Tongue (tissue), 2 donors: Measurements from ENCODE around the gene MTMR12. TPM values are rescaled to one million over a fixed set of nuclear protein-coding genes. Genes with fewer than 3 reads are reported as not detected.

Experiments used
- DNase-seq: peaks from one replicate; pipeline ENCODE4 v3.0.0-alpha.2; 2015
- total RNA-seq: library from RNA; depleted of rRNA; stranded (reverse); fragments of >200 nt; gene quantifications from one replicate; pipeline ENCODE4 v1.2.3, GENCODE V29; 2014

Gene MTMR12, protein sequence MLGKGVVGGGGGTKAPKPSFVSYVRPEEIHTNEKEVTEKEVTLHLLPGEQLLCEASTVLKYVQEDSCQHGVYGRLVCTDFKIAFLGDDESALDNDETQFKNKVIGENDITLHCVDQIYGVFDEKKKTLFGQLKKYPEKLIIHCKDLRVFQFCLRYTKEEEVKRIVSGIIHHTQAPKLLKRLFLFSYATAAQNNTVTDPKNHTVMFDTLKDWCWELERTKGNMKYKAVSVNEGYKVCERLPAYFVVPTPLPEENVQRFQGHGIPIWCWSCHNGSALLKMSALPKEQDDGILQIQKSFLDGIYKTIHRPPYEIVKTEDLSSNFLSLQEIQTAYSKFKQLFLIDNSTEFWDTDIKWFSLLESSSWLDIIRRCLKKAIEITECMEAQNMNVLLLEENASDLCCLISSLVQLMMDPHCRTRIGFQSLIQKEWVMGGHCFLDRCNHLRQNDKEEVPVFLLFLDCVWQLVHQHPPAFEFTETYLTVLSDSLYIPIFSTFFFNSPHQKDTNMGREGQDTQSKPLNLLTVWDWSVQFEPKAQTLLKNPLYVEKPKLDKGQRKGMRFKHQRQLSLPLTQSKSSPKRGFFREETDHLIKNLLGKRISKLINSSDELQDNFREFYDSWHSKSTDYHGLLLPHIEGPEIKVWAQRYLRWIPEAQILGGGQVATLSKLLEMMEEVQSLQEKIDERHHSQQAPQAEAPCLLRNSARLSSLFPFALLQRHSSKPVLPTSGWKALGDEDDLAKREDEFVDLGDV
- total RNA-seq: 26.0 TPM

- peak; percentile 100 for DNase-seq
Observed at GRCh38 chr5:32312595-32313332, at the start of gene MTMR12. TSS of gene MTMR12 (minus strand) at chr5:32312939. CDS start at chr5:32312838, 101 bp downstream.

DNA sequence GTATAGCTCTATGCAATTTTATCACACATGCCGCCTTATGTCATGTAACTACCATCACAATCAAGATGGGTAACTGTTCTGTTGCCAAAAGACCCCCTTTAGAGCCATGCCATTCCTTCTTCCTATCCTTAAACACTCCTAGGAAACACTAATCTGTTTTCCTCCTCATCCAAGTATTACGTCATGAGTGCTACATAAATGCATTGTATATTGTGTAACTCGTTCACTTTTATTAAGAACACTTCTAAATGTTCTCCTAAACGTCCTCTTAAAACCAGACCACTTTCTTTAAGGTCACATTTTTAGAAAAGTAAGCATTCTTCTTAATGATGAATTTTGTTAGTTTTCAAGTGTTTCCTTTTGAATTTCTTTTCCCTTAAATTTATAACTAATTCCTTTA, 49.8 kb upstream of the MTMR12 start:
- no peak for DNase-seq

- no peak for DNase-seq
Observed at GRCh38 chr5:32360906-32361305, 48.2 kb upstream of the MTMR12 start.

GRCh38 chr5:32358611-32359010, 45.9 kb upstream of the MTMR12 start:
- DNase-seq: no peak

GRCh38 chr5:32357658-32358057, 44.9 kb upstream of the MTMR12 start:
- DNase-seq: no peak

GRCh38 chr5:32355686-32356085, 42.9 kb upstream of the MTMR12 start:
- no peak for DNase-seq

DNA sequence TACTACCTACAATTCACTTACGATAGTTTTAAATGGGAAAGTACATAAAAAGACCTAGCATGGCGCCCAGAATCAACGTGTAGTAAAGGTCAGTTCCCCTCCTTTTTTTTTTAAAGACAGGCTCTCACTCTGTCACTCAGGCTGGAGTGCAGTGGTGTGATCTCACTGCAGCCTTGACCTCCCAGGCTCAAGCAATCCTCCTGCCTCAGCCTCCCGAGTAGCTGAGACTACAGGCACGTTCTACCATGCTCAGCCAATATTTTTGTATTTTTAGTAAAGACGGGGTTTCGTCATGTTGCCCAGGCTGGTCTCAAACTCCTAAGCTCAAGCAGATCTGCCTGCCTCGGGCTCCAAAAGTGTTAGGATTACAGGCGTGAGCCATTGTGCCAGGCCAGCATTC, 40.7 kb upstream of the MTMR12 start:
- DNase-seq: no peak

DNA sequence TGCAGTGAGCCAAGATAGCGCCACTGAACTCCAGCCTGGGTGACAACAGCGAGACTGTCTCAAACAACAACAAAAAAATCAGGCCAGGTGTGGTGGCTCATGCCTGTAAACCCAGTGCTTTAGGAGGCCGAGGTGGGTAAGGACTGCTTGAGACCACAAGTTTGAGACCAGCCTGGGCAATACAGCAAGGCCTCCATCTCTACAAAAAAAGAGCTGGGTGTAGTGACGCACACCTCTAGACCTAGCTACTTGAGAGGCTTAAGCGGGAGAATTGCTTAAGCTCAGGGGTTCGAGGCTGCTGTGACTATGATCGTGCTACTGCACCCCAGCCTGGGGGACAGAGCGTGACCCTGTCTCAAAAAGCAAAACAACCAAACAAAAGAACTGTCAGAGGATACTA, 39.9 kb upstream of the MTMR12 start:
- DNase-seq: no peak

GRCh38 chr5:32346869-32347268, 34.1 kb upstream of the MTMR12 start:
- no peak for DNase-seq

DNA sequence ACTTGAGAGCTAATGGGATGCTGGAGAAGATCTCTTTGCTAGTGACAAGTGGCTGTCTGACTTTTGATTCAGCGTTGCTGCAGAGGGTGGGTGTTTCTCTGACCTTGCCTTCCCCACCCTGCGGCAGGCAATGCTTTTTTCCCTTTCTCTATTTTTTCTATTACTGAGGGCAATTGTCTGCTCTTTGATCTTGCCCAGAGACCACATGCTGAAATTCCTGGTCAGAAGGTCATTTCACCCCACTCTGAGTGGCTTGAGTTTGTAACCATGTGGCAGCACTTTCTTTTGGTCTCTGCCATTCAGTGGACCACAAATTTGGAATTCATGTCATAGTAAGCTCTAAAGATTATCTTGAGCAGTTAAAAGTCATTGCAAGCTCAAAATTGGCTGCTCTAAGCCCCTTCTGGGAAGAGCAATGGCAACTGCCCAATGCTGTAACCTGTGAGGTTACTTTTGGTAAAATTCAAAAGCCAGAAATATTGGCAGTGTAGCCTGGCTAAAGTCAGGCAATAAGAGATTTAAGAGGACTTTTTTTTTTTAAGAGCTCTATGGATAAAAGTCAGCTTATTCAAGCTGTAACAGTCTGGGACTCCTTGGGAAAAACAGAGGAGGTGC, 30.4 kb upstream of the MTMR12 start:
- DNase-seq: no peak

GRCh38 chr5:32342656-32343055, 29.9 kb upstream of the MTMR12 start:
- peak; percentile 18 for DNase-seq

GRCh38 chr5:32339878-32340277, 27.1 kb upstream of the MTMR12 start:
- no peak for DNase-seq

DNA sequence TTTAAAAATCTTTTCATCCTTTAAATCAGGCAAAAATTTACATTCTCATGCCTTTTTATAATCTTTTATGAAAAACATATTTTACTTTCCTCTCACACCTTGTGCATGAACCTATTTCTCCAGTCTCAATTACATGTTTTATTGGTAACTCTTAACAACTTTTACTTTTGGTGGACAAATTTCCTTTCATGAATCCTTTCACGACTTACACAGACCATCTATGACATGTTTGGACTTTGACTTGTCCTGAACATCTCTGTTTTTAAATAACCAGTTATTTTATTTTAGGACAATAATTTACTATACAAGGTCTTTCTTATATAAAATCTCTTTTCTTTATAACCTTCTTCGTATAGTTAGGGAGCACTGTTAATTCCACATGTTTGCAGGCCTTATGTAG, 26.5 kb upstream of the MTMR12 start:
- DNase-seq: no peak

- no peak for DNase-seq
Observed at GRCh38 chr5:32332966-32333365, 20.2 kb upstream of the MTMR12 start.

- no peak for DNase-seq
Observed at GRCh38 chr5:32332361-32332760, 19.6 kb upstream of the MTMR12 start.

DNA sequence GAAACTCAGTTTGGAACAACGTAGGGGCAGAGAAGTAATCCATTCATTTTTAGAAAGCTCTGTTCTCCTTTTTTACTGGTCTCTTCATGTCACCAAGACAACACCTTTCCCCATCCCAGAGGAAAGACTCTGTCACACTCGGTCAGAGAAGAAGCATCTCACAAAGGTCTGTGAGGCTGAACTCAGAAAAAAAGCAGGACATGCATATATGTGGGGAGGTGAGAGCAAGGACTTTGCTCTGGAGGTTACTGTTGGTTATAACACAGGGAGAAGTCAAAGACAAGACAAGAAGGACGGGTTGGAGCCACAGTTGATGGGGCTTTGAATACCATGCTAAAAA, 19.2 kb upstream of the MTMR12 start:
- DNase-seq: no peak

GRCh38 chr5:32331217-32331934, 18.6 kb upstream of the MTMR12 start:
- DNase-seq: peak; percentile 59

DNA sequence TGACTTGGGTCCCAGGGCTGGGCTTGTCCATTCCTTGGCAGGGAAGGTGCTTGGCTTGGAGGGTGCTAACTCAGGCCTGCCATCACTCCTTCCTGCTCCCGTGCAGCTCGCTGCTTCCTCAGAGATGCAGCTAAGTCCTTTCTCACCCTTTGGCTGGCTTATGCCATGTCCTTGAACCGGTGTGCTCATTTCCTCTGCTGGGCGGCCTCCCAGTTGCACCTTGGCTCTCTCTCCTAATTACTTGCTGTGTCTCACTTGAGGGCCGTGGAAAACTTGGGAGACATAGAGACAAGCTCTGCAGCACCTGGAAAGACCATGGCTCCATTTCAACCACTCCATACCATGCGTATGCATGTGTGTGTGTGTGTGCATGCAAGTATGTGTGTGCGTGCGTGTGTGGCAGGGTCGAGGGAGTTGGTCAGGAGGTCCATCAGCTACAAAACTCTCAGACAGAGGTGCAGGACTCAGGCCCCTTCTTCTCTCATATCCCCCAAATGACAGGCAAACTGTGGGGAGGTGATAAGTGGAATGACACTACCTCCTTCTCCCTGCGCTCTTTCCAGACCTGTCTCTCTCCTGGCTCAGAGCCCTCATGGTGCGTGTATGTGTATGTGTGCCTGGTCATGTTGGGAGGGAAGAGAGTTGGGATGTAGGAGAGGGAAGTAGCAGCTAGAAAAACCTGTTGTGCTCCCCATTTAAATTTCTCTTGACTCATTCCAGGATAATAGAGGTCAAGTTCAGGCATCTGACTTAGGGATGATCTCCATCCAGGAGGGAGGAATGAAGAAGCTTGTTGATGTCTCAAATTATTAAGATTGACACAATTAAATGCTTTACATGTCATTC, 17.6 kb upstream of the MTMR12 start:
- no peak for DNase-seq

- DNase-seq: peak; percentile 71
Observed at GRCh38 chr5:32329395-32329834, 16.7 kb upstream of the MTMR12 start.

DNA sequence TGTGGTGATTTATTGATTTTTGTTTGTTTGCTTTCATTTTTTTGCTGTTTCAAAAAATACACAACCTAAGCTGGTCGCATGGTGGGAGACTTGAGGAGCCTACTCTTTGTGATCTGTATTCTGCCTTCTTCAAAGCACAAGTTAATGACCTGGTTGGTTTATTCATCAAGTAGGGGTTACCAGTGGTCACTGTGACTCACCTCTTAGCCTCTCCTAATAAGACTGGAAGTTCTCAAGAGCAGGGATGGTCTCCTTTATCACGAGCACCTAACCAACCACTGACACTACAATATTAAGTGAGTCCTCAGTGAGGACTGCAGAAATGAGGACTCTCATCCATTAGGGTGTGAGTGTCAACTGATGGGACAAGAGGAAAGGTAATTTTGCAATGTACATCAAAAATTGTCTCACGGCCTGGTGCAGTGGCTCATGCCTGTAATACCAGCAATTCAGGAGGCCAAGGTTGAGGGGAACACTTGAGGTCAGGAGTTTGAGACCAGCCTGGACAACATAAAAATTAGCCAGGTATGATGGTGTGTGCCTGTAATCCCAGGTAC, 13.6 kb upstream of the MTMR12 start:
- DNase-seq: no peak

DNA sequence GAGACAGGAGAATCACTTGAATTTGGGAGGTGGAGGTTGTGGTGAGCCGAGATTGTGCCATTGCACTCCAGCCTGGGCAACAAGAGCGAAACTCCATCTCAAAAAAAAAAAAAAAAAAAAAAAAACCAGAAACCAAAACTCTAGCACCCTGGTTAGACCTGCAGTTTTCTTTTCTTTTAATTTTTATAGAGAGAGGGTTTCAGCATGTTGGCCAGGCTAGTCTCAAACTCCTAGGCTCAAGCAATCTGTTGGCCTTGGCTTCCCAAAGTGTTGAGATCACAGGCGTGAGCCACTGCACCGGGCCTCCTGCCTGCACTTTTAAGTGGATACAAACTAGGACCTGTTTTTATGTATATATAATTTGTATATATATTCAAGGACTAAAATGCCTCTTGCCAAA, 12.9 kb upstream of the MTMR12 start:
- DNase-seq: no peak
